Esophagus muscularis mucosa (tissue), 3 donors: ENCODE measurements around the gene PSMD13.

Source experiments
- POLR2AphosphoS5 ChIP-seq, 2 donors: sonication (generic); formaldehyde crosslinking; IDR thresholded peaks; one replicate each; pipeline ENCODE4 v1.6.1; 2017; ENCODE audit warnings: antibody characterized with exemption in 2 of 2
- TF ChIP-seq, protein P1 (sequence below), 3 experiments: fragments of 200-600 bp in 2 of 3; fragments of 450-650 bp in 1 of 3; sonication (generic) in 2 of 3; IDR thresholded peaks; one replicate each; pipeline ENCODE4 v1.5.1; 2017 to 2019; ENCODE audit warnings: antibody characterized with exemption in 3 of 3, mild to moderate bottlenecking in 2 of 3, moderate library complexity in 1 of 3

DNA sequence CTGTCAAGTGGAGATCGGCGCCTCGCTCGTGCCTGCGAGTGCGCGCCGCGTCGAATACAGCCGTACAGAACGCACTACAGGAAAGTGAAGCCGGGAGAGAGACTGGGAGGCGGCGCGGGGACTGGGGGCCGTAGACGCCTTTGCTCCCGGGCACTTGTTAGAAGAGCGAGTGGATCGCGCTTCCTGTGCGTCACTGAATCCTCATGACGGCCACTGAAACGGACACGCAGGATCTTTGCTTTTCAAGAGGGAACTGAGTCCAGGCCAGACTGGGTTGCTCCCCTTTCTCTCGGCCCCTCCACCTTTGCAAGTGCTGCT, 29.0 kb upstream of the PSMD13 start:
- TF ChIP-seq, protein P1, sequence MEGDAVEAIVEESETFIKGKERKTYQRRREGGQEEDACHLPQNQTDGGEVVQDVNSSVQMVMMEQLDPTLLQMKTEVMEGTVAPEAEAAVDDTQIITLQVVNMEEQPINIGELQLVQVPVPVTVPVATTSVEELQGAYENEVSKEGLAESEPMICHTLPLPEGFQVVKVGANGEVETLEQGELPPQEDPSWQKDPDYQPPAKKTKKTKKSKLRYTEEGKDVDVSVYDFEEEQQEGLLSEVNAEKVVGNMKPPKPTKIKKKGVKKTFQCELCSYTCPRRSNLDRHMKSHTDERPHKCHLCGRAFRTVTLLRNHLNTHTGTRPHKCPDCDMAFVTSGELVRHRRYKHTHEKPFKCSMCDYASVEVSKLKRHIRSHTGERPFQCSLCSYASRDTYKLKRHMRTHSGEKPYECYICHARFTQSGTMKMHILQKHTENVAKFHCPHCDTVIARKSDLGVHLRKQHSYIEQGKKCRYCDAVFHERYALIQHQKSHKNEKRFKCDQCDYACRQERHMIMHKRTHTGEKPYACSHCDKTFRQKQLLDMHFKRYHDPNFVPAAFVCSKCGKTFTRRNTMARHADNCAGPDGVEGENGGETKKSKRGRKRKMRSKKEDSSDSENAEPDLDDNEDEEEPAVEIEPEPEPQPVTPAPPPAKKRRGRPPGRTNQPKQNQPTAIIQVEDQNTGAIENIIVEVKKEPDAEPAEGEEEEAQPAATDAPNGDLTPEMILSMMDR (IDR thresholded peaks at IDR 0.05) = no peak
- no peak for TF ChIP-seq POLR2AphosphoS5 (IDR thresholded peaks at IDR 0.05)
